Measurements from ENCODE around the gene KCNK2. TPM values are rescaled to one million over a fixed set of nuclear protein-coding genes. Genes with fewer than 3 reads are reported as not detected.

KCNK2 gene
- total and polyA plus RNA-seq, 2 of the 4 experiments (the other 2 are of a cell fraction): 45.9 to 86.9 TPM

DNA sequence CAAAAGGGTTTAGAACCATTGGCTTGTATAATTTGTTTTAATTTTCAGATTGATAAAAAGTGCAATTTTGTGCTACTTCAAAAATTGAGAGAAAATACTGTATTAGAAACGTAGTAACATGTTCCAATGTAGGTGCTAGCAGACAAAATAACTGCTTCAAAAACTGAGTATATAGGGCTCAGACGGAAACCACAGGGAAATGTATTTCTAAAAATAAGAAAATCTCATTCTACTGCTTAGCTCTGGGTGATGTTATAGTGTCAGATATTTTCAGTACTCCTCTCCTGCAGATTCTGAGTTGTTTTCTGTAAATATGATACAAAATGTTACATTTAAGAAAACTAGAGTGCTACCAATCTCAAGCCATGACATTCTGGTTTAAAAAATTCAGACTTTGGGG, 55.4 kb downstream of the KCNK2 start:
- Histone ChIP-seq H2AK9ac (replicated peaks; ENCODE audit: low read depth, low read length, poor library complexity) (no peak overlapping the region), H3K36me3 (ENCODE audit: control insufficient read depth, insufficient read depth, low read length) (no peaks in the 10 kb centered on the region), H3K9me1 (ENCODE audit: insufficient read depth, low read length) (no peaks in the 10 kb centered on the region), H3K4me1 (ENCODE audit: control insufficient read depth, insufficient read depth, low read length) (no peaks in the 10 kb centered on the region), H3K14ac (replicated peaks; ENCODE audit: low read depth, low read length) (no peak overlapping the region), H3K9ac (ENCODE audit: low read depth, low read length) (no peak overlapping the region), H2BK15ac (ENCODE audit: low read depth, low read length) (no peak overlapping the region), H4K8ac (ENCODE audit: low read depth in 2 of 2, low read length in 2 of 2) (no peak overlapping the region), H2AK5ac (ENCODE audit: low read depth, low read length) (no peak overlapping the region), H3K4me3 (ENCODE audit: insufficient read depth, low read depth, low read length) (no peak overlapping the region), H3K18ac (ENCODE audit: low read depth, low read length) (no peak overlapping the region), H2BK20ac (ENCODE audit: low read depth, low read length) (no peak overlapping the region), H3K27me3 (ENCODE audit: control insufficient read depth, insufficient read depth, low read length) (no peaks in the 10 kb centered on the region), H3K9me3 (ENCODE audit: control insufficient read depth, insufficient read depth, low read length) (peaks cover 2% of the 10 kb centered on the region; the same call in 1 of the 2 replicates), H3K4me2 (ENCODE audit: low read depth, low read length) (no peak overlapping the region), H2AFZ (replicated peaks; ENCODE audit: low read length, poor library complexity) (no peak overlapping the region), H3K79me1 (ENCODE audit: low read depth in 1 of 2, low read length in 2 of 2) (no peaks in the 10 kb centered on the region; a peak in 2 of 4 replicates), H3K23ac (ENCODE audit: low read depth, low read length) (no peak overlapping the region), H2BK5ac (ENCODE audit: low read depth, low read length, poor library complexity, severe bottlenecking) (no peak overlapping the region), H2BK120ac (ENCODE audit: low read depth, low read length) (no peak overlapping the region), H3K56ac (ENCODE audit: extremely low read depth, insufficient read depth, low read length) (no peak overlapping the region), H3K4ac (ENCODE audit: low read depth, low read length) (no peak overlapping the region), H3K27ac (ENCODE audit: insufficient read depth, low read length) (no peak overlapping the region), H4K91ac (ENCODE audit: insufficient read depth, low read depth, low read length) (no peak overlapping the region), H4K5ac (ENCODE audit: low read depth, low read length) (no peak overlapping the region), H4K20me1 (ENCODE audit: insufficient read depth, low read length) (no peaks in the 10 kb centered on the region)
- in situ Hi-C loops (cut with MboI; ENCODE audit: low sequenced_read_pairs): no loop called here
- POLR2A ChIA-PET (ENCODE audit: unreplicated experiment): no interaction called here
- BruUV-seq (replicated peaks): no TSS peak
- DNase-seq (no peak), ATAC-seq (ENCODE audit: low read depth) (no peak)
- no CpG with 5 or more reads among the region's 2 CpGs for WGBS, 2 experiments (ENCODE audit: extremely low coverage in 2 of 2, insufficient read length in 1 of 2)
- TF ChIP-seq MAZ (IDR thresholded peaks at IDR 0.05; ENCODE audit: borderline replicate concordance, low read depth, low read length) (no peak), RAD21 (IDR thresholded peaks at IDR 0.05; ENCODE audit: low read length) (no peak), BHLHE40 (IDR thresholded peaks at IDR 0.05; ENCODE audit: low read depth, low read length) (no peak), FOS (IDR thresholded peaks at IDR 0.05; ENCODE audit: low read depth, low read length) (no peak)
- TF ChIP-seq, protein P1, sequence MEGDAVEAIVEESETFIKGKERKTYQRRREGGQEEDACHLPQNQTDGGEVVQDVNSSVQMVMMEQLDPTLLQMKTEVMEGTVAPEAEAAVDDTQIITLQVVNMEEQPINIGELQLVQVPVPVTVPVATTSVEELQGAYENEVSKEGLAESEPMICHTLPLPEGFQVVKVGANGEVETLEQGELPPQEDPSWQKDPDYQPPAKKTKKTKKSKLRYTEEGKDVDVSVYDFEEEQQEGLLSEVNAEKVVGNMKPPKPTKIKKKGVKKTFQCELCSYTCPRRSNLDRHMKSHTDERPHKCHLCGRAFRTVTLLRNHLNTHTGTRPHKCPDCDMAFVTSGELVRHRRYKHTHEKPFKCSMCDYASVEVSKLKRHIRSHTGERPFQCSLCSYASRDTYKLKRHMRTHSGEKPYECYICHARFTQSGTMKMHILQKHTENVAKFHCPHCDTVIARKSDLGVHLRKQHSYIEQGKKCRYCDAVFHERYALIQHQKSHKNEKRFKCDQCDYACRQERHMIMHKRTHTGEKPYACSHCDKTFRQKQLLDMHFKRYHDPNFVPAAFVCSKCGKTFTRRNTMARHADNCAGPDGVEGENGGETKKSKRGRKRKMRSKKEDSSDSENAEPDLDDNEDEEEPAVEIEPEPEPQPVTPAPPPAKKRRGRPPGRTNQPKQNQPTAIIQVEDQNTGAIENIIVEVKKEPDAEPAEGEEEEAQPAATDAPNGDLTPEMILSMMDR (conservative IDR thresholded peaks at IDR 0.05; ENCODE audit: low read depth, low read length): no peak
- dilution Hi-C loops (cut with HindIII; ENCODE audit: low sequenced_read_pairs, unreplicated experiment): no loop called here
- CTCF ChIA-PET: no interaction called here
- intact Hi-C loops (cut with micrococcal nuclease): no loop called here
